Upper lobe of right lung (tissue), 1 donor: ENCODE measurements around the gene MGAT5B. TPM values are rescaled to one million over a fixed set of nuclear protein-coding genes. Genes with fewer than 3 reads are reported as not detected.
A peak's percentile ranks its signal among the peaks of the same experiment; 100 is the strongest.

ENCODE experiments used
- ATAC-seq: fragments of 200-7000 bp; cut with Tn5 transposase; one replicate; pipeline ENCODE4 v1.9.1; 2020; ENCODE audit warnings: mild to moderate bottlenecking, moderate library complexity
- DNase-seq: peaks from one replicate; pipeline ENCODE4 v3.0.0-alpha.2; 2020
- H3K27ac ChIP-seq: fragments of 200-600 bp; one replicate; pipeline ENCODE4 v1.8.0; 2022
- H3K27me3 ChIP-seq: fragments of 200-600 bp; one replicate; pipeline ENCODE4 v1.8.0; 2022; ENCODE audit warnings: mild to moderate bottlenecking
- H3K36me3 ChIP-seq: fragments of 200-600 bp; one replicate; pipeline ENCODE4 v1.8.0; 2022
- H3K4me1 ChIP-seq: fragments of 200-600 bp; one replicate; pipeline ENCODE4 v1.8.0; 2022
- H3K4me3 ChIP-seq: fragments of 200-600 bp; one replicate; pipeline ENCODE4 v1.8.0; 2022; ENCODE audit warnings: mild to moderate bottlenecking
- H3K9me3 ChIP-seq: fragments of 200-600 bp; one replicate; pipeline ENCODE4 v1.8.0; 2022
- intact Hi-C: fragments of 100-400 bp; cut with DNase I; formaldehyde crosslinking; loops from one replicate; pipeline ENCODE4 v1.11.0; 2022
- total RNA-seq: library from RNA; stranded (reverse); fragmentation: NEBNext Ultra II Directional; extraction: Animal tissue kit (Norgen Biotek cat#: 25700); gene quantifications from one replicate; pipeline ENCODE4 v1.2.1, GENCODE V29; 2021
- TF ChIP-seq, protein P1 (sequence below): fragments of 200-600 bp; IDR thresholded peaks from one replicate; pipeline ENCODE4 v1.8.0; 2022; ENCODE audit warnings: antibody characterized with exemption
- donor health status: DM: no; HTN: yes; CAD: no; lungs with severe emphysema.

Gene MGAT5B
- total RNA-seq, 1 donor from 2014 or later, result 2.0 TPM

DNA sequence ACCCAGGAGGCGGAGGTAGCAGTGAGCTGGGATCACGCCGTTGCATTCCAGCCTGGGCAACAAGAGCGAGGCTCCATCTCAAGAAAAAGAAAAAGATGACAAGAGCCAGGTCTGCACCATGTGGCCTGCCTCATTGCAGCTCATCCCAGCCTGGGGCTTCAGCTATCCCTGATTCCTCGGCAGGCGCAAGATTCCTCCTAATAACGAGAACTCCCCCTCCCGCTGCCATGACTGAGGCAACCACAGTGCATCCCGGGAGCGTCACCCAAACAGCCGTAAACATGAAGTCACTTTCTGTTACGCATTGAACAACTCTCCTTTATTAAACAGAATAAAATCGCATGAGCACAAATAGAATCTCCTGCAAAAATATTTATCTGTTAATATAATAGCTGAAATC lies 120.6 kb downstream of the MGAT5B start:
- intact Hi-C loops, result no loop called here
- no peak for DNase-seq
- TF ChIP-seq, protein P1, sequence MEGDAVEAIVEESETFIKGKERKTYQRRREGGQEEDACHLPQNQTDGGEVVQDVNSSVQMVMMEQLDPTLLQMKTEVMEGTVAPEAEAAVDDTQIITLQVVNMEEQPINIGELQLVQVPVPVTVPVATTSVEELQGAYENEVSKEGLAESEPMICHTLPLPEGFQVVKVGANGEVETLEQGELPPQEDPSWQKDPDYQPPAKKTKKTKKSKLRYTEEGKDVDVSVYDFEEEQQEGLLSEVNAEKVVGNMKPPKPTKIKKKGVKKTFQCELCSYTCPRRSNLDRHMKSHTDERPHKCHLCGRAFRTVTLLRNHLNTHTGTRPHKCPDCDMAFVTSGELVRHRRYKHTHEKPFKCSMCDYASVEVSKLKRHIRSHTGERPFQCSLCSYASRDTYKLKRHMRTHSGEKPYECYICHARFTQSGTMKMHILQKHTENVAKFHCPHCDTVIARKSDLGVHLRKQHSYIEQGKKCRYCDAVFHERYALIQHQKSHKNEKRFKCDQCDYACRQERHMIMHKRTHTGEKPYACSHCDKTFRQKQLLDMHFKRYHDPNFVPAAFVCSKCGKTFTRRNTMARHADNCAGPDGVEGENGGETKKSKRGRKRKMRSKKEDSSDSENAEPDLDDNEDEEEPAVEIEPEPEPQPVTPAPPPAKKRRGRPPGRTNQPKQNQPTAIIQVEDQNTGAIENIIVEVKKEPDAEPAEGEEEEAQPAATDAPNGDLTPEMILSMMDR, result no peak
- no peaks in the 10 kb centered on the region for H3K36me3 ChIP-seq
- H3K27ac ChIP-seq, result no peak overlapping the region
- no peak overlapping the region for H3K4me3 ChIP-seq
- H3K9me3 ChIP-seq, result no peaks in the 10 kb centered on the region
- H3K27me3 ChIP-seq, result no peaks in the 10 kb centered on the region
- H3K4me1 ChIP-seq, result no peaks in the 10 kb centered on the region
- ATAC-seq, result no peak

DNA sequence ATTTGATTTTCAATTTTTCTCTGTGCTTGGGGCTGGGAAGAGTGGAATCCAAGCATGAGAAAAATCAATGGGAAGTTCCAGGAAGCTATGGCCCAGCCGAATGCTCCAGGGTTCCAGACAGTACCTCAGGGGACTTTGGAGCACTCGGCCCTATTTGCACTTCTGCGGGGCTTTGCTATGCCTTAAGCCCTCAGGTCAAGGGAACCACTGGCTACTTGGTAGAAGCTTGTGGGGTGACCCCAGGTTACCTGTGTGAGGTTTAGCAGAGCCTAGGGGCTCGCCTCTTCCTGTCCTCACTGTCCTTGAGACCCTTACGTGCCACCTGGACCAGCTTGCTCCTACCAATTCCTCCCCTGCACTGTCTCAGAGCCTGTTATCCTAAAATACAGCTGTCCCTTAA lies 121.3 kb downstream of the MGAT5B start:
- intact Hi-C loops, result no loop called here
- no peak overlapping the region for H3K4me3 ChIP-seq
- H3K9me3 ChIP-seq, result no peaks in the 10 kb centered on the region
- DNase-seq (peak; percentile 17), ATAC-seq (no peak)
- H3K27me3 ChIP-seq, result no peaks in the 10 kb centered on the region
- no peaks in the 10 kb centered on the region for H3K36me3 ChIP-seq
- H3K27ac ChIP-seq, result no peak overlapping the region
- TF ChIP-seq, protein P1, result no peak
- H3K4me1 ChIP-seq, result no peaks in the 10 kb centered on the region

DNA sequence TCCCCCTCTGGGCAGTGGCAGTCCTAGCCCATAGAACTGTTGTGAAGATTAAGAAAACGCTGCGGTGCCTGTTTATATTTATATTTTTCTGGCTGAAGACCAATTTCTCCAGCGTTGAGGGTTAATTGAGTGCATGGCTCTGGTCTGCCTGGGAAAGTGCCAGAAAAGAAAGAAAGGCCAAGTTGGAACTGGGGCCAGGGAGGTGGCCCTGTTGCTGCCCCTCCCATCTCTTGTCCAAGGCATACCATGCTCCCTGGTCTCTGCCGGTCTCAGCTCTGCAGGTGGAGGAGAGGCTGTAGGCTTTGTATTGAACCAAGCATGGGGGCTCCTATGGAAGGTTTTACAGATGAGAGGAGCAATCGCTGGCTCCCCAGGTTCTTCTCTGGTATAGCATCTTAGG lies 124.7 kb downstream of the MGAT5B start:
- DNase-seq (no peak), ATAC-seq (no peak)
- Histone ChIP-seq H3K36me3 (no peaks in the 10 kb centered on the region), H3K4me3 (no peak overlapping the region), H3K9me3 (no peaks in the 10 kb centered on the region), H3K27me3 (peaks cover 8% of the 10 kb centered on the region), H3K27ac (no peak overlapping the region), H3K4me1 (no peaks in the 10 kb centered on the region)
- intact Hi-C loops, result no loop called here
- TF ChIP-seq, protein P1, result no peak

DNA sequence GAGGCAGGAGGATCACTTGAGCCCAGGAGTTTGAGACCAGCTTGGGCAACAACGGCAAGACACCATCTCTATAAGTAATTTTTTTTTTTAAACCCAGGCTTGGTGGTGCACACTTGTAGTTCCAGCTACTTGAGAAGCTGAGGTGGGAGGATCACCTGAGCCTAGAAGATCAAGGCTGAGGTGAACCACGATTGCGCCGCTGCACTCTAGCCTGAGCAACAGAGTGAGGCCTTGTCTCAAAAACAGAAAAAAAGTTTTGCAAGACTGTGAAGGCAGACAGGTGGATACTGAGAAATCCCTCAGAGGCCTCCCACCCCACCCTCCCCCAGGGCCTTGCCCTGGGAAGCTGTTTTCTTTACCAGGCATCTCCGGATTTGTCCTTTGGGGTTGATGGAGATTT lies 125.4 kb downstream of the MGAT5B start:
- H3K4me3 ChIP-seq, result no peak overlapping the region
- intact Hi-C loops, result no loop called here
- H3K4me1 ChIP-seq, result no peaks in the 10 kb centered on the region
- no peak overlapping the region for H3K27ac ChIP-seq
- ATAC-seq (no peak), DNase-seq (no peak)
- H3K36me3 ChIP-seq, result no peaks in the 10 kb centered on the region
- peaks cover 8% of the 10 kb centered on the region for H3K27me3 ChIP-seq
- TF ChIP-seq, protein P1, result no peak
- no peaks in the 10 kb centered on the region for H3K9me3 ChIP-seq

DNA sequence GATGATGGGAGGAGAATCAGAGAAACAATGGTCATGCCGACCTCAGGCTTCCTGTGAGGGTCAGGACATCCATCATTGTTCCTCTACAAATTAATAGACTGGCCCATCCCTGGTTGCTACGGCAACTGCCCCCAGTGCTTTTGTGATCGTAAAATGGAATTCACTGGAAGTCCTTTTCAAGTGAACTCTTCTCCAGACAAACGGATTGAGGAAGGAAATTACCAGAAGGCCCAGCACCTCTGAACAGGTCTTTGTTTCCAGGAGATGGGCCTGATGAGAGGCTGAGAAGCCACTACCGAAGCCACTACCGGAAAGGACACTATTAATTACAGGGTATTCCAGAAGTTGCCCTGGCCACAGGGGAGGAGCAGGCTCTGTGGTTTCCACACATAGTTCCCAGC lies 126.0 kb downstream of the MGAT5B start:
- no peak overlapping the region for H3K27ac ChIP-seq
- TF ChIP-seq, protein P1, result no peak
- no peaks in the 10 kb centered on the region for H3K4me1 ChIP-seq
- H3K36me3 ChIP-seq, result no peaks in the 10 kb centered on the region
- no peak overlapping the region for H3K4me3 ChIP-seq
- DNase-seq (peak; percentile 7), ATAC-seq (no peak)
- no peaks in the 10 kb centered on the region for H3K9me3 ChIP-seq
- H3K27me3 ChIP-seq, result peaks cover 8% of the 10 kb centered on the region
- intact Hi-C loops, result no loop called here
